A673 (cell line): ENCODE results near the gene SUPT3H. TPM values are rescaled to one million over a fixed set of nuclear protein-coding genes. Genes with fewer than 3 reads are reported as not detected.

Experiments
- BruUV-seq: library from RNA; stranded (reverse); fragments of 400-500 nt; replicated peaks from 2 replicates; lab custom pipeline; 2021; lab: Mats Ljungman, UMichigan
- CTCF ChIA-PET: fragments of 300-600 bp; sonication (Branson Sonifier 250); formaldehyde crosslinking; loops from one replicate; lab custom pipeline; 2022; ENCODE audit warnings: antibody characterized with exemption; lab: Charles Lee
- POLR2A ChIA-PET: fragments of 300-600 bp; sonication (Branson Sonifier 250); formaldehyde crosslinking; loops from one replicate; lab custom pipeline; 2022; ENCODE audit warnings: antibody characterized with exemption; ENCODE audit not compliant: low non-redundant PET; lab: Charles Lee
- DNase-seq: peaks from one replicate; pipeline ENCODE4 v3.0.0-alpha.2; 2015; ENCODE audit warnings: low spot score
- H3K27ac ChIP-seq: fragments of 200-600 bp; sonication (generic); 2 replicates; pipeline ENCODE4 v1.5.1; 2016; ENCODE audit warnings: mixed run types, low read depth, mild to moderate bottlenecking, mixed read lengths, antibody characterized with exemption, low read length; ENCODE audit not compliant: poor library complexity, severe bottlenecking
- H3K27me3 ChIP-seq: fragments of 200-600 bp; sonication (generic); replicated peaks from 2 replicates; pipeline ENCODE4 v1.6.1; 2017; ENCODE audit warnings: mixed run types, low read depth, mild to moderate bottlenecking, mixed read lengths, antibody characterized with exemption, low read length; ENCODE audit not compliant: insufficient read depth, poor library complexity
- H3K36me3 ChIP-seq: fragments of 200-600 bp; sonication (generic); 2 replicates; pipeline ENCODE4 v1.6.1; 2016; ENCODE audit warnings: mixed run types, mild to moderate bottlenecking, mixed read lengths, antibody characterized with exemption, low read length; ENCODE audit not compliant: insufficient read depth, poor library complexity, severe bottlenecking
- H3K4me1 ChIP-seq: fragments of 200-600 bp; sonication (generic); 2 replicates; pipeline ENCODE4 v1.6.1; 2017; ENCODE audit warnings: mixed run types, mild to moderate bottlenecking, mixed read lengths, antibody characterized with exemption, low read length; ENCODE audit not compliant: insufficient read depth, poor library complexity, severe bottlenecking
- H3K4me3 ChIP-seq: fragments of 200-600 bp; sonication (generic); 2 replicates; pipeline ENCODE4 v1.5.1; 2016; ENCODE audit warnings: low read depth, mixed run types, mild to moderate bottlenecking, mixed read lengths, low read length; ENCODE audit not compliant: poor library complexity, severe bottlenecking
- H3K9me3 ChIP-seq: fragments of 200-600 bp; sonication (generic); 2 replicates; pipeline ENCODE4 v1.6.1; 2016; ENCODE audit warnings: mixed run types, low read depth, mild to moderate bottlenecking, mixed read lengths, antibody characterized with exemption, low read length; ENCODE audit not compliant: poor library complexity, severe bottlenecking
- EZH2 ChIP-seq: fragments of 200-600 bp; sonication (generic); IDR thresholded peaks from 2 replicates; pipeline ENCODE4 v1.6.1; 2017; ENCODE audit warnings: borderline replicate concordance, low read depth, mild to moderate bottlenecking, mixed read lengths, antibody characterized with exemption, low read length; ENCODE audit not compliant: poor library complexity, severe bottlenecking
- intact Hi-C: fragments of 100-400 bp; cut with micrococcal nuclease; formaldehyde crosslinking; loops from one replicate; pipeline ENCODE4 v1.10.0; 2022; ENCODE audit not compliant: unreplicated experiment
- total RNA-seq: library from RNA; stranded (reverse); gene quantifications from 2 replicates; pipeline ENCODE4 v1.2.3, GENCODE V29; 2021
- TF ChIP-seq, protein P1 (sequence below): fragments of 300-800, 200-600 bp; sonication (generic); conservative IDR thresholded peaks from 2 replicates; pipeline ENCODE4 v1.5.1; 2017; ENCODE audit warnings: low read depth, mild to moderate bottlenecking, antibody characterized with exemption, low read length, moderate library complexity, mixed read lengths

SUPT3H gene
- total RNA-seq, 1 experiment from 2014 or later: 10.8 TPM

DNA sequence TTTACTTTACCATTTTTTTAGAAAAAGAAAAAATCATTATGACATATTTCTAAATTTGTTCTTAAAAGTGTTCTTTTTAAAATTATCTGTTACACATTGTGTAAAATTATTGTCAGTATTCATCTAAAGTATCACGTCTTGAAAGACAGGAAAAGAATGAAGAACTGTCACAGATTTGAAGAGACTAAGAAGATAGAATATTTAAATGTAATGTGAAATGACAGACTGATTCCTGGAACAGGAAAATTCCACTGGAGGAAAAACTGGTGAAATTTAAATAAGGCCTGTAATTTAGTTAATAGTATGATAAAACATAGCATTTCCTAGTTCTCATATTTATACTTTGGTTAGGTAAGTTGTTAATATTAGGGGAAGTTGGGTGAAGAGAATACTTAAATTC, 102.4 kb downstream of the SUPT3H start:
- intact Hi-C loops: no loop called here
- H3K4me1 ChIP-seq: peaks cover 4% of the 10 kb centered on the region
- no TSS peak for BruUV-seq
- H3K27me3 ChIP-seq: no peaks in the 10 kb centered on the region
- H3K9me3 ChIP-seq: no peaks in the 10 kb centered on the region
- no peak for TF ChIP-seq EZH2
- TF ChIP-seq, protein P1, sequence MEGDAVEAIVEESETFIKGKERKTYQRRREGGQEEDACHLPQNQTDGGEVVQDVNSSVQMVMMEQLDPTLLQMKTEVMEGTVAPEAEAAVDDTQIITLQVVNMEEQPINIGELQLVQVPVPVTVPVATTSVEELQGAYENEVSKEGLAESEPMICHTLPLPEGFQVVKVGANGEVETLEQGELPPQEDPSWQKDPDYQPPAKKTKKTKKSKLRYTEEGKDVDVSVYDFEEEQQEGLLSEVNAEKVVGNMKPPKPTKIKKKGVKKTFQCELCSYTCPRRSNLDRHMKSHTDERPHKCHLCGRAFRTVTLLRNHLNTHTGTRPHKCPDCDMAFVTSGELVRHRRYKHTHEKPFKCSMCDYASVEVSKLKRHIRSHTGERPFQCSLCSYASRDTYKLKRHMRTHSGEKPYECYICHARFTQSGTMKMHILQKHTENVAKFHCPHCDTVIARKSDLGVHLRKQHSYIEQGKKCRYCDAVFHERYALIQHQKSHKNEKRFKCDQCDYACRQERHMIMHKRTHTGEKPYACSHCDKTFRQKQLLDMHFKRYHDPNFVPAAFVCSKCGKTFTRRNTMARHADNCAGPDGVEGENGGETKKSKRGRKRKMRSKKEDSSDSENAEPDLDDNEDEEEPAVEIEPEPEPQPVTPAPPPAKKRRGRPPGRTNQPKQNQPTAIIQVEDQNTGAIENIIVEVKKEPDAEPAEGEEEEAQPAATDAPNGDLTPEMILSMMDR: no peak
- H3K4me3 ChIP-seq: no peak overlapping the region
- no peaks in the 10 kb centered on the region for H3K36me3 ChIP-seq
- CTCF ChIA-PET: no interaction called here
- no peak for DNase-seq
- POLR2A ChIA-PET: no interaction called here
- H3K27ac ChIP-seq: no peak overlapping the region

DNA sequence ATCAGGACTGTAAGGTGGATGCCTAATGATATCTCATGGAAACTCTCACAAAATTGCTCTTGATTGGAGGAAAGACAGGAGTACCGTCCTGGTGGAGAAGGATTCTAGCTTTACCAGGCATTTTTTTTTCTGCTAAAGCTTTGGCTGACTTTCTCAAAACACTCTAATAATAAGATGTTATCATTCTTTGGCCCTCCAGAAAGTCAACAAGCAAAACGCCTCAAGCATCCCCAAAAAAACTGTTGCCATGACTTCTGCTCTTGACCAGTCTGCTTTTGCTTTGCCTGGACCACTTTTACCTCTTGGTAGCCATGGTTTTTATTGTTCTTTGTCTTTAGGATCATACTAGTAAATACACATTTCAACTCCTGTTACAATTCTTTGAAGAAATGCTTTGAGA, 105.1 kb downstream of the SUPT3H start:
- no peak overlapping the region for H3K4me3 ChIP-seq
- TF ChIP-seq EZH2: no peak
- TF ChIP-seq, protein P1: no peak
- CTCF ChIA-PET: no interaction called here
- no peaks in the 10 kb centered on the region for H3K9me3 ChIP-seq
- no peaks in the 10 kb centered on the region for H3K36me3 ChIP-seq
- intact Hi-C loops: no loop called here
- POLR2A ChIA-PET: no interaction called here
- no TSS peak for BruUV-seq
- H3K27ac ChIP-seq: no peak overlapping the region
- no peak for DNase-seq
- H3K27me3 ChIP-seq: no peaks in the 10 kb centered on the region
- H3K4me1 ChIP-seq: no peaks in the 10 kb centered on the region

DNA sequence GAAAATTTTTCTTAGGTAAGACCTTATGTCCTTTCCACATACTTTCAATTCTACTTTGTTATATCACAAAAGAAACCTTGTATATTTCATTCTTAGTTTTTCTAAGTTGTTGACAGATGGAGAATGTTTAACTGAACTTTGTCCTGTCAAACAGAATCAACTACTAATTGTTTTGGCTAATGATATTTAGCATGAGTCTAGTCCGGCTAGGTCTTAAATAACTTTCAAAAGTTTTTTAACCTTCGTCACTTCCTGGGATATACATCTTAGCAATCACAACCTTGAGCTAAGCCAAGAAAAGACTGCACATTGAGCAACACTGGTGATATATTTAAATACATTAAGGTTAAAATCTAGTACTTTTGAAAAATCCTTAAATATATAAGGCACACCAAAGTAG, 112.5 kb downstream of the SUPT3H start:
- ChIA-PET CTCF (no interaction called here), POLR2A (no interaction called here)
- H3K27me3 ChIP-seq: no peaks in the 10 kb centered on the region
- H3K4me3 ChIP-seq: no peak overlapping the region
- H3K36me3 ChIP-seq: no peaks in the 10 kb centered on the region
- DNase-seq: no peak
- BruUV-seq: no TSS peak
- no peaks in the 10 kb centered on the region for H3K4me1 ChIP-seq
- H3K27ac ChIP-seq: no peak overlapping the region
- TF ChIP-seq EZH2: no peak
- TF ChIP-seq, protein P1: no peak
- H3K9me3 ChIP-seq: no peaks in the 10 kb centered on the region
- intact Hi-C loops: no loop called here
